H9 (cell line): Measurements from ENCODE around the gene OR6B3. TPM values are rescaled to one million over a fixed set of nuclear protein-coding genes. Genes with fewer than 3 reads are reported as not detected.

Experiments used
- DNase-seq: peaks from one replicate; pipeline ENCODE4 v3.0.0-alpha.2; 2017
- H2AFZ ChIP-seq: one replicate; pipeline ENCODE4 v1.6.1; 2013; ENCODE audit warnings: mild to moderate bottlenecking, low read length, control low read depth, moderate library complexity
- H2AK5ac ChIP-seq: 2 replicates; pipeline ENCODE4 v1.6.1; 2013; ENCODE audit warnings: low read length, control low read depth, mixed read lengths; ENCODE audit not compliant: insufficient read length
- H2BK120ac ChIP-seq: one replicate; pipeline ENCODE4 v1.6.1; 2013; ENCODE audit warnings: low read depth, mild to moderate bottlenecking, low read length, control low read depth, inconsistent platforms; ENCODE audit not compliant: poor library complexity, severe bottlenecking
- H2BK12ac ChIP-seq: 2 replicates; pipeline ENCODE4 v1.6.1; 2013; ENCODE audit warnings: low read length, control low read depth, mixed read lengths, low read depth; ENCODE audit not compliant: insufficient read length
- H2BK15ac ChIP-seq: 2 replicates; pipeline ENCODE4 v1.6.1; 2013; ENCODE audit warnings: low read depth, low read length, control low read depth
- H2BK20ac ChIP-seq: one replicate; pipeline ENCODE4 v1.6.1; 2013; ENCODE audit warnings: low read depth, mild to moderate bottlenecking, low read length, control low read depth, inconsistent platforms; ENCODE audit not compliant: poor library complexity, severe bottlenecking
- H2BK5ac ChIP-seq: 2 replicates; pipeline ENCODE4 v1.6.1; 2013; ENCODE audit warnings: low read length, control low read depth, mixed read lengths; ENCODE audit not compliant: insufficient read length
- H3K14ac ChIP-seq: 2 replicates; pipeline ENCODE4 v1.6.1; 2013; ENCODE audit warnings: low read length, control low read depth; ENCODE audit not compliant: insufficient read depth
- H3K18ac ChIP-seq: 2 replicates; pipeline ENCODE4 v1.6.1; 2013; ENCODE audit warnings: low read depth, mild to moderate bottlenecking, mixed read lengths, low read length, control low read depth; ENCODE audit not compliant: insufficient read length
- H3K23ac ChIP-seq: 2 replicates; pipeline ENCODE4 v1.6.1; 2013; ENCODE audit warnings: low read length, control low read depth, mixed read lengths, low read depth; ENCODE audit not compliant: insufficient read length
- H3K23me2 ChIP-seq: 2 replicates; pipeline ENCODE4 v1.6.1; 2013; ENCODE audit warnings: low read depth, mild to moderate bottlenecking, mixed read lengths, low read length, control low read depth; ENCODE audit not compliant: insufficient read length, poor library complexity, severe bottlenecking
- H3K27ac ChIP-seq: 2 replicates; pipeline ENCODE4 v1.5.1; 2013; ENCODE audit warnings: low read length, control low read depth, mixed read lengths, low read depth; ENCODE audit not compliant: insufficient read length
- H3K27me3 ChIP-seq: 2 replicates; pipeline ENCODE4 v1.6.1; 2013; ENCODE audit warnings: low read length, control low read depth, inconsistent platforms; ENCODE audit not compliant: insufficient read depth
- H3K4ac ChIP-seq: 2 replicates; pipeline ENCODE4 v1.6.1; 2013; ENCODE audit warnings: low read depth, mild to moderate bottlenecking, control low read depth, inconsistent platforms, low read length, moderate library complexity
- H3K4me1 ChIP-seq: 2 replicates; pipeline ENCODE4 v1.6.1; 2013; ENCODE audit warnings: low read length, control low read depth, inconsistent platforms; ENCODE audit not compliant: insufficient read depth
- H3K4me2 ChIP-seq: 2 replicates; pipeline ENCODE4 v1.6.1; 2013; ENCODE audit warnings: low read length, control low read depth, mixed read lengths; ENCODE audit not compliant: insufficient read length, insufficient read depth
- H3K56ac ChIP-seq: 2 replicates; pipeline ENCODE4 v1.6.1; 2013; ENCODE audit warnings: low read depth, mild to moderate bottlenecking, mixed read lengths, low read length, control low read depth; ENCODE audit not compliant: insufficient read length
- H3K79me1 ChIP-seq: 2 replicates; pipeline ENCODE4 v1.6.1; 2013; ENCODE audit warnings: low read depth, mild to moderate bottlenecking, moderate library complexity, low read length, control low read depth, inconsistent platforms; ENCODE audit not compliant: insufficient read depth, poor library complexity, severe bottlenecking
- H3K79me2 ChIP-seq: 2 replicates; pipeline ENCODE4 v1.6.1; 2013; ENCODE audit warnings: low read length, control low read depth, inconsistent platforms; ENCODE audit not compliant: insufficient read depth
- H3K9ac ChIP-seq: 2 replicates; pipeline ENCODE4 v1.6.1; 2013; ENCODE audit warnings: low read length, control low read depth, mixed read lengths; ENCODE audit not compliant: insufficient read length; ENCODE audit errors: extremely low read depth
- H3K9me3 ChIP-seq: one replicate; pipeline ENCODE4 v1.6.1; 2013; ENCODE audit warnings: low read depth, low read length, inconsistent platforms; ENCODE audit not compliant: control insufficient read depth
- H3T11ph ChIP-seq: one replicate; pipeline ENCODE4 v1.6.1; 2013; ENCODE audit warnings: mild to moderate bottlenecking, low read length, control low read depth, inconsistent platforms
- H4K20me1 ChIP-seq: one replicate; pipeline ENCODE4 v1.6.1; 2013; ENCODE audit not compliant: control insufficient read depth, insufficient read length, insufficient read depth
- H4K5ac ChIP-seq: 2 replicates; pipeline ENCODE4 v1.6.1; 2013; ENCODE audit warnings: low read depth, mild to moderate bottlenecking, mixed read lengths, low read length, control low read depth; ENCODE audit not compliant: insufficient read length
- H4K8ac ChIP-seq: replicated peaks from 2 replicates; pipeline ENCODE4 v1.6.1; 2013; ENCODE audit warnings: low read length, control low read depth, mixed read lengths, low read depth; ENCODE audit not compliant: insufficient read length
- H4K91ac ChIP-seq: 2 replicates; pipeline ENCODE4 v1.6.1; 2013; ENCODE audit warnings: low read depth, mild to moderate bottlenecking, moderate library complexity, mixed read lengths, low read length, control low read depth; ENCODE audit not compliant: insufficient read length
- H3K27ac Mint-ChIP-seq, 3 experiments: 2 replicates in 2 of 3; 3 replicates in 1 of 3; pipeline ENCODE4 v1.8.0; 2020 to 2021; ENCODE audit warnings: mixed read lengths in 3 of 3, mild to moderate bottlenecking in 1 of 3, moderate library complexity in 1 of 3
- H3K27me3 Mint-ChIP-seq: 2 replicates; pipeline ENCODE4 v1.8.0; 2021; ENCODE audit warnings: low read depth, mild to moderate bottlenecking, moderate library complexity, mixed read lengths
- H3K36me3 Mint-ChIP-seq, 3 experiments: 2 replicates in 2 of 3; 3 replicates in 1 of 3; pipeline ENCODE4 v1.8.0; 2020 to 2021; ENCODE audit warnings: low read depth in 3 of 3, mixed read lengths in 3 of 3; ENCODE audit not compliant: insufficient read depth in 1 of 3
- H3K4me1 Mint-ChIP-seq, 2 experiments: 2 replicates each; pipeline ENCODE4 v1.8.0; 2020; ENCODE audit warnings: mixed read lengths in 2 of 2
- H3K4me3 Mint-ChIP-seq, 2 experiments: 2 replicates in 1 of 2; 3 replicates in 1 of 2; pipeline ENCODE4 v1.8.0; 2020 to 2021; ENCODE audit warnings: mild to moderate bottlenecking in 2 of 2, mixed read lengths in 2 of 2, moderate library complexity in 1 of 2
- H3K9me3 Mint-ChIP-seq, 2 experiments: 2 replicates in 1 of 2; 3 replicates in 1 of 2; pipeline ENCODE4 v1.8.0; 2020; ENCODE audit warnings: mild to moderate bottlenecking in 2 of 2, mixed read lengths in 2 of 2, moderate library complexity in 1 of 2
- CTCF ChIP-seq: fragments of 200-600 bp; sonication (generic); conservative IDR thresholded peaks from 3 replicates; pipeline ENCODE4 v1.8.0; 2021; ENCODE audit warnings: antibody characterized with exemption, mild to moderate bottlenecking
- WGBS: extraction: QIAGEN DNeasy Blood & Tissue Kit; methylation state at CpG from one replicate; pipeline ENCODE4 v1.1.7; 2013; ENCODE audit warnings: missing lambda C conversion rate, low lambda C conversion rate, mixed read lengths; ENCODE audit not compliant: insufficient read length; ENCODE audit errors: extremely low coverage; 5-methylcytosine and 5-hydroxymethylcytosine counted together
- total RNA-seq: library from RNA; stranded (reverse); gene quantifications from 2 replicates; pipeline ENCODE4 v1.2.1, GENCODE V29; 2021

Gene OR6B3
- total RNA-seq, 1 experiment from 2014 or later = not detected

- H2AK5ac ChIP-seq = no peak overlapping the region
- H3K23ac ChIP-seq = no peak overlapping the region
- no peak overlapping the region for H3K4ac ChIP-seq
- H3T11ph ChIP-seq = no peak overlapping the region
- no peak overlapping the region for H3K18ac ChIP-seq
- H2BK5ac ChIP-seq = no peak overlapping the region
- no peak overlapping the region for H4K5ac ChIP-seq
- H3K9me3 Mint-ChIP-seq = no peaks in the 10 kb centered on the region
- no peak overlapping the region for H3K9ac ChIP-seq
- H3K4me2 ChIP-seq = no peak overlapping the region
- H3K27ac ChIP-seq = no peak overlapping the region
- no peak overlapping the region for H2BK20ac ChIP-seq
- no peak overlapping the region for H3K14ac ChIP-seq
- DNase-seq = no peak
- no peak overlapping the region for H2BK120ac ChIP-seq
- no peak overlapping the region for H3K4me3 Mint-ChIP-seq
- H3K27me3 ChIP-seq = no peaks in the 10 kb centered on the region
- H3K23me2 ChIP-seq = no peaks in the 10 kb centered on the region
- H3K4me1 ChIP-seq = no peaks in the 10 kb centered on the region
- no peaks in the 10 kb centered on the region for H3K27me3 Mint-ChIP-seq
- H3K79me2 ChIP-seq = no peaks in the 10 kb centered on the region
- no peaks in the 10 kb centered on the region for H4K20me1 ChIP-seq
- whole genome bisulfite sequencing = no CpG with 5 or more reads among the region's 1 CpG
- H2AFZ ChIP-seq = no peak overlapping the region
- H3K79me1 ChIP-seq = peaks cover 3% of the 10 kb centered on the region
- H3K9me3 ChIP-seq = no peaks in the 10 kb centered on the region
- no peak overlapping the region for H3K56ac ChIP-seq
- peaks cover 25 to 78% (median 60%) of the 10 kb centered on the region in 3 experiments for H3K36me3 Mint-ChIP-seq
- no peak overlapping the region for H4K91ac ChIP-seq
- no peak overlapping the region for H3K27ac Mint-ChIP-seq
- peak; percentile 37; the same call in 1 of the 3 replicates for TF ChIP-seq CTCF
- no peak overlapping the region for H2BK12ac ChIP-seq
- no peak overlapping the region for H2BK15ac ChIP-seq
- H3K4me1 Mint-ChIP-seq = no peaks in the 10 kb centered on the region
- H4K8ac ChIP-seq = no peak overlapping the region
Observed at GRCh38 chr2:240013343-240013742, 40.0 kb downstream of the OR6B3 start.
